Type B pancreatic cell (in vitro differentiated cells): ENCODE data around the gene AQP6. TPM values are rescaled to one million over a fixed set of nuclear protein-coding genes. Genes with fewer than 3 reads are reported as not detected.

Experiments used
- DNase-seq: peaks from one replicate; pipeline ENCODE4 v3.0.0; 2021; ENCODE audit warnings: mixed read lengths; ENCODE audit not compliant: unreplicated experiment; ENCODE audit errors: extremely low spot score
- H3K27ac Mint-ChIP-seq: 2 replicates; pipeline ENCODE4 v1.8.0; 2021; ENCODE audit warnings: mild to moderate bottlenecking, mixed read lengths
- H3K27me3 Mint-ChIP-seq: 2 replicates; pipeline ENCODE4 v1.8.0; 2021; ENCODE audit warnings: mixed read lengths
- H3K36me3 Mint-ChIP-seq: 2 replicates; pipeline ENCODE4 v1.8.0; 2021; ENCODE audit warnings: mixed read lengths
- H3K4me1 Mint-ChIP-seq: one replicate; pipeline ENCODE4 v1.8.0; 2021; ENCODE audit warnings: mixed read lengths; ENCODE audit not compliant: unreplicated experiment
- H3K4me3 Mint-ChIP-seq: 2 replicates; pipeline ENCODE4 v1.8.0; 2021; ENCODE audit warnings: mild to moderate bottlenecking, mixed read lengths
- H3K9me3 Mint-ChIP-seq: 2 replicates; pipeline ENCODE4 v1.8.0; 2021; ENCODE audit warnings: mixed read lengths
- CTCF ChIP-seq: fragments of 200-600 bp; sonication (generic); conservative IDR thresholded peaks from 2 replicates; pipeline ENCODE4 v1.5.0; 2021; ENCODE audit warnings: antibody characterized with exemption, mild to moderate bottlenecking
- total RNA-seq: library from RNA; stranded (reverse); gene quantifications from 2 replicates; pipeline ENCODE4 v1.2.1, GENCODE V29; 2021; ENCODE audit warnings: low replicate concordance

The AQP6 gene
- total RNA-seq, 1 donor from 2014 or later, result 0.22 TPM

GRCh38 chr12:49955899-49956662, 16.7 kb upstream of the AQP6 start:
- peaks cover 55% of the 10 kb centered on the region for H3K27me3 Mint-ChIP-seq
- peaks cover 9% of the 10 kb centered on the region for H3K4me1 Mint-ChIP-seq

GRCh38 chr12:49956663-49957569, 15.8 kb upstream of the AQP6 start:
- Mint-ChIP-seq H3K27me3 (peaks cover 55% of the 10 kb centered on the region), H3K9me3 (no peaks in the 10 kb centered on the region), H3K27ac (no peak overlapping the region)

More at GRCh38 chr12:49955899-49956662, 16.7 kb upstream of the AQP6 start:
- H3K36me3 Mint-ChIP-seq, result peaks cover 4% of the 10 kb centered on the region
- no peak for TF ChIP-seq CTCF
- H3K27ac Mint-ChIP-seq, result no peak overlapping the region
- no peaks in the 10 kb centered on the region for H3K9me3 Mint-ChIP-seq
- DNase-seq, result no peak
- no peak overlapping the region for H3K4me3 Mint-ChIP-seq

GRCh38 chr12:49957570-49957967, 15.2 kb upstream of the AQP6 start:
- H3K4me1 Mint-ChIP-seq, result peaks cover 9% of the 10 kb centered on the region
- H3K36me3 Mint-ChIP-seq, result peaks cover 4% of the 10 kb centered on the region
- no peaks in the 10 kb centered on the region for H3K9me3 Mint-ChIP-seq
- TF ChIP-seq CTCF, result no peak
- H3K27me3 Mint-ChIP-seq, result peaks cover 62% of the 10 kb centered on the region
- H3K27ac Mint-ChIP-seq, result no peak overlapping the region
- DNase-seq, result no peak
- H3K4me3 Mint-ChIP-seq, result no peak overlapping the region

More at GRCh38 chr12:49956663-49957569, 15.8 kb upstream of the AQP6 start:
- Mint-ChIP-seq H3K4me3 (no peak overlapping the region), H3K36me3 (peaks cover 4% of the 10 kb centered on the region), H3K4me1 (peaks cover 9% of the 10 kb centered on the region)
- TF ChIP-seq CTCF, result no peak
- no peak for DNase-seq

- Mint-ChIP-seq H3K36me3 (peaks cover 4% of the 10 kb centered on the region), H3K4me3 (peak overlapping the region; percentile 78), H3K27me3 (peaks cover 76% of the 10 kb centered on the region), H3K9me3 (no peaks in the 10 kb centered on the region), H3K4me1 (peaks cover 9% of the 10 kb centered on the region), H3K27ac (no peak overlapping the region)
- TF ChIP-seq CTCF, result no peak
- no peak for DNase-seq
Observed at GRCh38 chr12:49959685-49960473, 12.9 kb upstream of the AQP6 start.

GRCh38 chr12:49960474-49961110, 12.2 kb upstream of the AQP6 start:
- no peaks in the 10 kb centered on the region for H3K9me3 Mint-ChIP-seq
- TF ChIP-seq CTCF, result no peak
- no peak for DNase-seq
- H3K36me3 Mint-ChIP-seq, result peaks cover 4% of the 10 kb centered on the region
- H3K27me3 Mint-ChIP-seq, result peaks cover 78% of the 10 kb centered on the region
- H3K27ac Mint-ChIP-seq, result no peak overlapping the region
- peak overlapping the region; percentile 78 for H3K4me3 Mint-ChIP-seq
- peaks cover 9% of the 10 kb centered on the region for H3K4me1 Mint-ChIP-seq
